ENCODE results near the gene KLHL41.
"Not testable (repeated sequence)": the region's sequence is repeated elsewhere in the genome, so short reads cannot be mapped to it uniquely, and the experiment has no call there.

The KLHL41 gene

DNA sequence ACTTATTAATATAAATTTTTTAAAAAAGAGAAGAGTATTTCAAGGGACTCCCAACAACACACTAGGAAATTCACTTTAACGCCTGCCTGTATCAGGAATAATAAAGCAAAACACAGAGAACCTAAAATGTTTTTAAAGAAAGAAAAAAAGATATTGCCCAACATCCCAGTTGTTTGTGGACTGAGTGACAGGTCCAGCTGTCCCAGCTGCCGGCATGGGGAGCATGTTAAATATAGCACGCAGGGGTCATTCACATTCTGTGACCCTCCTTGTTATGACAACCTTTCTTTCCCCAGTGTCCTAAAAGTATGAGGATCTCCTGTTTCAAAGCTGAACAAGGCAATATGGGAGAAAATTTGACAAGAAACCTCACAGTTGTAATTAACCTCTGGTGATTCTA lies 4.4 kb downstream of the KLHL41 start:
- H3K4me3 ChIP-seq (replicated peaks; ENCODE audit: low read depth, low read length): no peak overlapping the region
- no peak for DNase-seq (ENCODE audit: low read depth)
- TF ChIP-seq, protein P1, sequence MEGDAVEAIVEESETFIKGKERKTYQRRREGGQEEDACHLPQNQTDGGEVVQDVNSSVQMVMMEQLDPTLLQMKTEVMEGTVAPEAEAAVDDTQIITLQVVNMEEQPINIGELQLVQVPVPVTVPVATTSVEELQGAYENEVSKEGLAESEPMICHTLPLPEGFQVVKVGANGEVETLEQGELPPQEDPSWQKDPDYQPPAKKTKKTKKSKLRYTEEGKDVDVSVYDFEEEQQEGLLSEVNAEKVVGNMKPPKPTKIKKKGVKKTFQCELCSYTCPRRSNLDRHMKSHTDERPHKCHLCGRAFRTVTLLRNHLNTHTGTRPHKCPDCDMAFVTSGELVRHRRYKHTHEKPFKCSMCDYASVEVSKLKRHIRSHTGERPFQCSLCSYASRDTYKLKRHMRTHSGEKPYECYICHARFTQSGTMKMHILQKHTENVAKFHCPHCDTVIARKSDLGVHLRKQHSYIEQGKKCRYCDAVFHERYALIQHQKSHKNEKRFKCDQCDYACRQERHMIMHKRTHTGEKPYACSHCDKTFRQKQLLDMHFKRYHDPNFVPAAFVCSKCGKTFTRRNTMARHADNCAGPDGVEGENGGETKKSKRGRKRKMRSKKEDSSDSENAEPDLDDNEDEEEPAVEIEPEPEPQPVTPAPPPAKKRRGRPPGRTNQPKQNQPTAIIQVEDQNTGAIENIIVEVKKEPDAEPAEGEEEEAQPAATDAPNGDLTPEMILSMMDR (IDR thresholded peaks at IDR 0.05; ENCODE audit: low read length, missing control alignments): no peak

DNA sequence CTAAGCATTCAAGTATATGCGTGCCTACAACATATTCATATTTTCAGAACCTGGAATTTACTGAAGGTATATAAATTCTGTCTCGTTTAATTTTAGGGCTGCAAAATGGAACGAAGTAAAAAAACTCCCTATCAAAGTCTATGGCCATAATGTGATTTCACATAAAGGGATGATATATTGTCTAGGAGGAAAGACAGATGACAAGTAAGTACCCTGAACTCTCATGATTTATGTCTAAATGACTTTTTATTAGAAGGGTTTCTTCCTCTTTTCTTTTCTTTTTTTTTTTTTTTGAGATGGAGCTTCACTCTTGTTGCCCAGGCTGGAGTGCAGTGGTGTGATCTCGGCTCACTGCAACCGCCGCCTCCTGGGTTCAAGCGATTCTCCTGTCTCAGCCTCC lies 5.3 kb downstream of the KLHL41 start:
- not testable (repeated sequence) for H3K4me3 ChIP-seq (replicated peaks; ENCODE audit: low read depth, low read length); DNase-seq (ENCODE audit: low read depth)

- H3K4me3 ChIP-seq (replicated peaks; ENCODE audit: low read depth, low read length); DNase-seq (ENCODE audit: low read depth): not testable (repeated sequence)
Measured at GRCh38 chr2:169516488-169516995, 7.0 kb downstream of the KLHL41 start.

DNA sequence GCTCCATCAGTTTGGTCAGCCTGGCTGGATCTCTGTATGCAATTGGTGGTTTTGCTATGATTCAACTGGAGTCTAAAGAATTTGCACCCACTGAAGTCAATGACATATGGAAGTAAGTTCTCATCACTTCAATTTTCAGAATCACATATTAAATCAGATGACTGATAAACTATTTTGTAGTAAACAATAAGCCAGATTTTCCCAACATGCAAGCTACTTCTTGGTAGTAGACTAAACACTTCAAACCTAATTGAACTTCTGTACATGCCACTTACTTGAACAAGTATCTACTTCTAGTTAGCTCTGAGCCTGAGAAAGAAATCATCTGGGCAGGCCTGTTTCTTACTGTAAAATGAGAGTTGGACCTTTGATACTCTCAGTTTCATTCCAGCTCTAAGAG lies 11.4 kb downstream of the KLHL41 start:
- TF ChIP-seq, protein P1 (IDR thresholded peaks at IDR 0.05; ENCODE audit: low read length, missing control alignments): no peak
- no peak overlapping the region for H3K4me3 ChIP-seq (replicated peaks; ENCODE audit: low read depth, low read length)
- DNase-seq (ENCODE audit: low read depth): no peak

DNA sequence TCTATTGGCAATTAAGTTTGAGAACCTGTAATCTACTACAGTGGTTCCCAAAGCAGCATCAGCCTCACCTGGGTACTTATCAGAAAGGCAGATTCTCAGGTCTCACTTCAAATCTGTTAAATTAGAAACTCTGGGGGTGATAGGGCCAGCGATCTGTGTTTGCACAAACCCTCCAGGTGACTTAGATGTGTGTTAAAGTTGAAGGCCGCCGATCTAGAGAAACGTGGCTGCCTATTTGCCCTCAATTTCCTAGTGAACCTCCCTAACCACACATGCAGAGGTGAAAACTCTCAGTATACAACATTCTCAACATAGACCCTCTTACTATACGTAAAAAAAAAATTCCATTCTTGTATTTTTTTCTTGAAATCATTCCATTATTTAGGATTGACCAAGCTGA lies 14.2 kb downstream of the KLHL41 start:
- TF ChIP-seq, protein P1 (IDR thresholded peaks at IDR 0.05; ENCODE audit: low read length, missing control alignments): no peak
- no peak overlapping the region for H3K4me3 ChIP-seq (replicated peaks; ENCODE audit: low read depth, low read length)
- no peak for DNase-seq (ENCODE audit: low read depth)

DNA sequence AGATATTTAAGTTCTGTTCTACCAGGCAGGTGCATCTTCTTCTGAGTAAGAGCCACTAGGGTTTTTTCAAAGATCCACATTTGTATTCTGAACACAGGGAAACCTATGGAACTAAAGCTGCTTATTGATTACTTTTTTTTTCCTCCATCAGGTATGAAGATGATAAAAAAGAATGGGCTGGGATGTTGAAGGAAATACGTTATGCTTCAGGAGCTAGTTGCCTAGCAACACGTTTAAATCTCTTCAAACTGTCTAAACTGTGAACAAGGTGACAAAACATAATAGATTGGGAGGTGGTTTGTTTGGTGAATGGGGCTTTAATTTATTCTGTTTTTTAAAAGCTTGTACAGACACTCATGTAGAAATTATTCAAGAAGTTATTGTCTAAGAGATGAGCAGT lies 15.9 kb downstream of the KLHL41 start:
- H3K4me3 ChIP-seq (replicated peaks; ENCODE audit: low read depth, low read length): no peak overlapping the region
- TF ChIP-seq, protein P1 (IDR thresholded peaks at IDR 0.05; ENCODE audit: low read length, missing control alignments): no peak
- DNase-seq (ENCODE audit: low read depth): no peak

DNA sequence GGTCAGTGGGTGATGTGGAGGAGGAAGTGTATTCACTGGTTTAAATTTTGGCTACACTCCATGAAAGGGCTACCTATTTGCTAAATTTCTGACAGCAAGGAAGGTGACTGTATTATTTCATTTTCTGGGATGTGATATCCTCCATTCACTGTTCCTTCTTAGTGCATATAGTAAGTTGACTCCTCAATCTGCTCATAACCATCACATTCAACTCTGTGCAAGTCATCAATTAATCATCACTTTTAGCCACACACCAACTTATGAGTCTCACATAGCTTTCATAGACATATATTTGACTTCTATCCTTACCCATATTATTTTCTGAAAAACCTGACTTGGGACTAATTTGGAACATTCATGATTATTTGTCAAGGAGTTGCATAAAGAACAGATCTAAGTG lies 16.9 kb downstream of the KLHL41 start:
- H3K4me3 ChIP-seq (replicated peaks; ENCODE audit: low read depth, low read length): no peak overlapping the region
- TF ChIP-seq, protein P1 (IDR thresholded peaks at IDR 0.05; ENCODE audit: low read length, missing control alignments): no peak
- no peak for DNase-seq (ENCODE audit: low read depth)

- DNase-seq (ENCODE audit: low read depth): peak; percentile 67
- TF ChIP-seq, protein P1 (IDR thresholded peaks at IDR 0.05; ENCODE audit: low read length, missing control alignments): peak; percentile 88
- no peak overlapping the region for H3K4me3 ChIP-seq (replicated peaks; ENCODE audit: low read depth, low read length)
Measured at GRCh38 chr2:169528271-169528701, 18.8 kb downstream of the KLHL41 start.

DNA sequence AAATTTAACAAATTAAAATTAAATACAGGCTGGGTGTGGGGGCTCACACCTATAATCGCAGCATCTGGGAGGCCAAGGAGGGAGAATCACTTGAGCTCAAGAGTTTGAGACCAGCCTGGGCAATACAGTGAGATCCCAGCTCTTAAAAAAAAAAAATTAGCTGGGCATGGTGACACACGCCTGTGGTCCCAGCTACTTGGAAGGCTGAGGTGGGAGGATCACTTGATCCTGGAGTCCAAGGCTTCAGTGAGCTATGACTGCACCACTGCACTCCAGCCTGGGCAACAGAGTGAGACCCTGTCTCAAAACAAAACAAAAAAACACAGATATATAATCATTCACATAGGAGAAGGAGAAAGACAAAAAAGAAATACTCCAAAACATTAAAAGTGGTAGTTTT lies 30.0 kb downstream of the KLHL41 start:
- not testable (repeated sequence) for DNase-seq (ENCODE audit: low read depth); H3K4me3 ChIP-seq (replicated peaks; ENCODE audit: low read depth, low read length)

Data from fibroblast of pulmonary artery (primary cell).